Measurements from ENCODE around the gene SYNPO2.

The SYNPO2 gene

DNA sequence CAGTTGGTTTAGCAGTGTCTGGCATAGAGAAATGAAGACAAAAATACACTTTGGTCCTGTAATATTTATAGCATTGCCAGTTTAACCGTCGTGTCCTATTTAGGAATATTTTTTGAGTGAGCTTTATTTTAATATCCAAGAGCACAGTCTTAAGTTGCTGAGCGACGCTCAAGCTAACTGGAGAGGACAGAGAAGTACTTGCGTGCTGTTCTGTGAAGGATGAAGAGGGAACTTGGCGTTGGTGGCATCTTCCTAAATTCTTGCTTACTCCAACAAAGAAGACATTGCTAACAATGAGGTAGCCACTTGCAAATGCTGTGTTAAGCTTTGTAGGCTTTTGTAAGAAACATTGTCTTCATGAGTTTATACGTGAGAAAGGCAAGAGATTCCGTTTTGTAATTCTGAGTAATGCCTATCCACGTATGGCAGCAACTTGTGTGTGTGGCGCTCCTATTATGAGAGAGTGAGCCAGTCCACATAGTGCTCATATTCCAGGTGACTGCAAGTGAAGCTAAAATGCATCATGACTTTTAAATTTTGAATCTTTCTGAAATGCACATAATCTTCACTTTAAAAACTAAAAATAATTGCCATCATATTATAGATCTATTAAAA is 50.6 kb downstream of the SYNPO2 start:
- no peak for DNase-seq (ENCODE audit: low spot score)

DNA sequence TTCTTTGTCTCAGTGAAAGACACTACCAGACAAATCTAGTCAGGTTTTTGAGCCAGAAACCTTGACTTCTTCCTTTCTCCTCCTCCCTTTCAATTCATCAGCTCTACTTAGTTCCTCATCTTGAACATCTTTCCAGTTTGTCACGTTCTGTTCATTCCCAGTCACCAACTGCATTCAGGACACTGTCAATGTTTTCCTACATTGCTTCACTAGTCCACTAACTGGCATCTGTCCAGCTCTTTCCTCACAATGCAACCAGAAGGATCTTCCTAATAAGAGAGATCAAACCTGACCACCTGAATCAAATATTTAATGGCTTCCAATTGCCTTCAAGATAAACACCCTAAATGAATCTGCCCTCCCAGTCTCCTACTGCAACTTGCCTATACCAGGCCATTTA is 52.5 kb downstream of the SYNPO2 start:
- no peak for DNase-seq (ENCODE audit: low spot score)

DNA sequence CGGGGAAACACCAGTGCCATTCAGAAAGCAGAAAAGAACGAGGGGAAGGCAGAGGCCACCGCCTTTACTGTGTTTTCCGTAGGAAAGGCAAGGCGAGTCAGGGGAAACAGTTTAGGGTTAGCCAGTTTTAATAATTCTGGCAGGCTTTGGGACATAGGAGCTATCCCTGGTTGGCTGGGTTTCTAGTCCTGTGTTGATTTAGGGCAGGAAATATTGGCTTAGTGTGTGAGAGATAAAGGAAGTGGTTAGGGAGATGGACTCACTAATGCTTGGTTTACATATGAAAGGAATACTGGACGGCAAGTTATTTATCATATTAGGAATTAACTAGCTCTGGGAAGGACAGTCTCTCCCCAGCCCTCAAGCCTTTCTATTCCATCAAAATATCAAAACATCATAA is 53.1 kb downstream of the SYNPO2 start:
- DNase-seq (ENCODE audit: low spot score), result no peak

DNA sequence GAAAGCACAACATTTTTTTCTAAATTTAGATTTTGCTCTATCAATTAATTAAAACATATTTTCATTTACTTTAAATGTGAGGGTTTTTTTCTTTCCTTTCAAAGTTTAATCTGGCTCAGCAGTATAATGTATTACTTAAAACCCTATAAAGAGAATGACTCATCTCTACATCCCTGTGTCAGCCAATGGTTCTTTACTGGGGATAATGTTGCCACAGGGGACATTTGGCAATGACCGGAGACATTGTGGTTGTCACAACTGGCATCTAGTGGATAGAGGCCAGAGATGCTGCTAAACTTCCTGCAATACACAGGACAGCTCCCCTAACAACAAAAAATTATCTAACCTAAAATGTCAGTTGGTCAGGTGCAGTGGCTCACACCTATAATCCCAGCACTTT is 53.8 kb downstream of the SYNPO2 start:
- DNase-seq (ENCODE audit: low spot score), result no peak

DNA sequence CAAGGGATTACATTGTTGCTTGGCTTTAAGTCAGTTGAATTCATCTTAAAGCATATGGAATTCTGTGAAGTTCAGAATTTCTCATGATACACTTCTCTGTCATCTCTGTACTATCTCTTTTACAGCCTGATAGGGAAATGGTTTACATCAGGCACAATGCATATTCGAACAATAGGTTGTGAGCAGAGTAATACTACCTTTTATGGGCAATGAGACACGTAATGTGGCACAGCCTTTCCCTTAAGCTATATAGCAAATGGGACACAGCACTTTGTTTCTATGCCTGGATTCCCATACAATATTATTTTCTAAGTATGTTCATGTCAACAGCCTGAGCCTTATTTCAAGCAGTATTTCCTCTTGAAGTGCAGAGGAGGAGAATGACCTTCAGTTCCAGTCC is 58.4 kb downstream of the SYNPO2 start:
- no peak for DNase-seq (ENCODE audit: low spot score)

DNA sequence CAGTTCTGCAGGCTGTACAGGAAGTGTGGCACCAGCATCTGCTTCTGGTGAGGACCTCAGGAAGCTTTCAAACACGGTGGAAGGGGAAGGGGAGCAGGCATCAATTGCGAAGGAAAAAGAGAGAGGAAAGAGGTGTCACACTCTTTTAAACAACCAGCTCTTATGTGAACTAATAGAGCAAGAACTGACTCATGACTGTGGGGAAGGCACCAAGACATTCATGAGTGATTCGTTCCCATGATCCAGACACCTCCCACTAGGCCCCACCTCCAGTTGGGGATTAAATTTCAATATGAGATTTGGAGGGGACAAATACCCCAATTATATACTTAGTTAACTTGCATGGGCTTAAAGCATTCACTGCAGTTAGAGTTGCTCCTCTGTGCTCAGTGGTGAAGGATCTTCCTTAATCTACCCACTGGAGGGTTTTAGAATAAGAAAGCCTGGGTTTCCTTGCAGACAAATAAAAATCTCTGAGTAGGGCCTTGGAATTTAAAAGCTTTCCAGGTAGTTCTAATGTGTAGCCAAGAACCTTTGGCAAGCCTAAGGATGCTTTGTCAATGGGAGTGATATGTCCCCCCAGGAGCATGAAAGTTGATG is 60.0 kb downstream of the SYNPO2 start:
- DNase-seq (ENCODE audit: low spot score), result no peak

DNA sequence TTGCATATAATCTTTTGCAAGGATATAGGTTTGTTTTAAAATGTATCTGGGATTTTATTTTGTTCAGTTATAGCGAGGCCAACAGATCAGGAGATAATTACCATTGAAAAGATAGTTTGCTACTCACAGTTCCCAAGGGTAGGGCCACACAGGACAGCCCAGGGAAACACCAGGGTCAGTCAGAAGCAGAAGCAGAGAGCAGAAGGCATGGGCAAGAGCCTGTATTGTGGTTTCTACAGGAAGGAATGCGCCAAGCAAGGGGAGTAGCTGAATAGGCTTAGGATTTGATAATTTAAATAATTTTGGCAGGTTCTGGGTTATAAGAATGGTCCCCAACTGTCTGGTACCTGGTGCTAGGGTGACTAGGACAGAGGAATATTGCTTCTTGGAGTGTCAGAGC is 61.6 kb downstream of the SYNPO2 start:
- DNase-seq (ENCODE audit: low spot score), result no peak

DNA sequence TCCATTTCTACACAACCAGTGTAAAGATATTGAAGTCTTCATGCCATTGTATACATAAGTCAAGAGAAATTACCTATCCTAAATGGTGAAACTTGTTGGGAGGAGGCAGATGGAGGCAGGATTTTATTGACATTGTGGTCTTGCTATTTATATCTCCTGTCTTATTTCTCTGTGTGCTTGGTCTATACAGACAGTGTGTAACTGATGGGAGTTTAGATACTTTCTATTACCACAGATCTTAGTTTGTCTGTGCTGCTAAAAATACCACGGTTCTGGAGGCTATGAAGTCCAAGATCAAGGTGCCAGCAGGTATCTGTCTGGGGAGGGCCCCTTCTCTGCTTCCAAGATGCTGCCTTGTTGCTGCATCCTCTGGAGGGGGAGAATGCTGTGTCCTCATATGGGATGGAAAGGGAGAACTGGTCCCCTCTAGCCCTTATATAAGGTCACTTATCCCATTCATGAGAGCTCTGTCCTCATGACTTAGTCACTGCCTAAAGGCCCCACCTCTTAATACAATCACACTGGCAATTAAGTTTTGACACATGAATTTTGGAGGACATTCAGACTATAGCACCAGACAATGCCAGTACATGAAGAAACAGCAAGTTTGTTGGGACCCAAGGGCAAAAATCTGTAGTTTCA is 62.4 kb downstream of the SYNPO2 start:
- DNase-seq (ENCODE audit: low spot score), result no peak

DNA sequence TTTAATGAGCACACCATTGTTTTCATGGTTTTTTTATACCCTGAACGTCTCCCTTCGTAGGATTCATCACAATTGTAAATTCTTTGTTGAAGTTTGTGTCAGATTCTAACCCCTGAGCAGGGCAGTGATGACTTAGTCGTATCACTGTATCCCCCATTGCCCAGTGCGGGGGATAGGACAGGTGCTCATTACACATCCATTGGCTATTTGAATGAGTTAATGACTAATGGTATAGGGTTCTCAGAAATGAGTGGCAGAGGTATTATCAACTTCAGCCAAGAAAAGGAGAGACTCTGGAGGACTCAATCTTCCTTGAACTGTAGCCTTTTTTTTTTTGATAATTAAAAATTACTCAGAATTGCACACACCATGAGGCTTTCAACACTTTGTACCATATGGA is 64.6 kb downstream of the SYNPO2 start:
- no peak for DNase-seq (ENCODE audit: low spot score)

DNA sequence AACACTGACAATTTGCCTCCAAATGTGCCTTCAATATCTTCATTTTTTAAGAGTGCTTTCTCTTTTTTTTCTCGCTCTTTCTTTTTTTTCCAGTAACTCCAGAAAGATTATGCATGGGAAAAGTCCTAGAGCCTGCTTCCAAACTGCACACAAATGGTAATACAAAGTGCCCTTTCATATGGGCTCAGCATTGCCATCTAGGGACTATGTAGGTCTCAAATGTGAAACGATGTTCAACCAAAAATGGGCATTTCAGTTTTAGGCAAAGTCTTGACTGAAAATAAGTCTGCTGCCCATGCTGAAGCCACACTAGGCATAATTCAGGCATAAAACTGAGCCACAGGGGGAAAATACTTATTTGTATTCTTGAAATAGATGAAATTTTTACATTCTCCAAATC is 65.6 kb downstream of the SYNPO2 start:
- DNase-seq (ENCODE audit: low spot score), result no peak

DNA sequence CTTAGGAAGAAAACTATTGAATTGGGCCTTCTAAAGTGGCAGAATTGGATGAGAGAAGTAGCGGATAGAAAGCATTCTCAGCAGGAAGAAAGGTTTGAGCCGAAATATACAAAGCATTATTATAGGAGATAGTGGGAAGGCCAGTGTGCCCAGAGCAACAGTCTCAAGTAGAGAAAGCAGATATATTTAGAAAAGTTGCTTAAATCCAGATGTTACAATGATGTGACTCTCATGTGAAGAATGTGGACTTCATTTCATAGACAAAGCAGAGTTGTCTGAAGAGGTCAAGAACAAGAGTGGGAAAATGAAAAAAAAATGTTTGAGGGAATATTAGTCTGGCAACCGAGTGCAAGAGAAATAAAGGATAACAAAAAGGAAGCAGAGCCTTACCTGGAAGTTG is 66.9 kb downstream of the SYNPO2 start:
- no peak for DNase-seq (ENCODE audit: low spot score)

DNA sequence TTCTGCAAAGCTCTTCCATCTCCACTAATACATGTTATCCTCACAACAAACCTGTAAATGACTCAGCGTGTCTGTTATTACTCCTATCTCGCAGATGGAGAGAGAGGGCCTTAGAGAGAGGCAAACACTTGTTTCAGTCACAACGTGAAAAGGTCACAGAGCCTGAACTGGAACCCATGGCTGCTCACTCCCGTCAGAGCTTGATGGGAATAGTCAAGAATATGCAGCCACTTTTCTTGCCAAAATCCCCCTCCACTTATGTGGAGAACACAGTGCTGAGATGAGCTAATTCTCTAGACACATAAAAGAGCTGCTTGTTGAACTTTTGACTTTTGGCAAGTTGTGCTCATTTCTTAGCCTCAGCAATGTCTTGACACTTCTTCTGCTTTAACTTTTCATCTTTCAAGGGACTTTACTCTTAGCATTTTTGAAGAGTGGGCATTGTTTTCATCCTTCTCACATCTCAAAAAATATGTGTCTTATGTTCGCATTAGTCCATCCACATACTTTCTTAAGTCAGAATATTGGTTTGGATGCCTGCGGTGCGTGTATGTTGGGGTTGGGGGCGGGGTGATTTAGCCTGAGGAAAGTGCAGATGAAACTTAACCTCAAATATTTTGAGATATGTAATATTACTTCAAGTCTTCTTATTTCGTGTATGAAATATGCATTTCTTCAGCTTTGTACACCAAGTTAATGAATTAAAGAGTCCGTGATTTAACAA is 69.2 kb downstream of the SYNPO2 start:
- no peak for DNase-seq (ENCODE audit: low spot score)

DNA sequence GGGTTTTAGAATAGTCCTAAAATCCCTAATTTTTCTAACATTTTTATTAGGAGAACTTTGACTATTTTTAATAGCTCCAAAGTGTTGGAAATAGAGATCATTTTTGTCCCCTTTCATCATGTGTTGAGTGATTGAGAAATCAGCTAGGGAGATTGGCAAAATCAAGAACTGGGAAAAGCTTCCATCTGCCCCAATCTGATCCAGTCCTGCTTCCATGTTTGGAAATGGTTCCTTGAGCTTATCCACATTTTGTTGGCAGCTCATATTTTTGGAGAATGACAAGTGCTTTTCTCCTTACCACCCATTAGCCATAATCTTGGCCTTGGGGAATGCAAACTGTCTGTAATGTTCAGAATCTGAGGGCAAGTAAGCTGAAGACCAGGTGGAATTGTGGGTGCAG is 73.9 kb downstream of the SYNPO2 start:
- DNase-seq (ENCODE audit: low spot score), result no peak

DNA sequence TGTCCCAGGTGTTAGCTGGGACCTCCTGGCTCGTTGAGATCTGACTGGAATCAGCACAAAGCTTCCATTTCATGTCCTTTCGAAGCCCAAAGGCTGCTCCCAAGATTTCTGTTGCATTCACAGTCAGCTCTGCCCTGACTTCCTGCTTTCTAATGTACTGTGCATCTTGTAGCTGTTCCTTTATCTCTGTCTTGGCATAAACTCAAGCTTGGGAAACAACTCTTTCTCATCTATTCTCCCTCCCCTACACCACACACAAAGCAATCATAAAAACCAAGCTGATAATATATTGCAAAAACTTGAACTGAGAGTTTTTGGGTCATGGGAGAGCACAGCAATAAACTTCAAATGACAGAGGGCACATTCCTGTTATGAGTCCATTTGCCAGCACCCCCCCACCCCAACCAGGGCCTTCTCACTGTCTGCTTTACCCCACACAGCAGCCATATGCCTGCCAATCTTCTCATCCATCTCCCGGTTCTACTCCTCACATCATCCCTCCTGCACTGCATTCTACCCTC is 76.3 kb downstream of the SYNPO2 start:
- no peak for DNase-seq (ENCODE audit: low spot score)

DNA sequence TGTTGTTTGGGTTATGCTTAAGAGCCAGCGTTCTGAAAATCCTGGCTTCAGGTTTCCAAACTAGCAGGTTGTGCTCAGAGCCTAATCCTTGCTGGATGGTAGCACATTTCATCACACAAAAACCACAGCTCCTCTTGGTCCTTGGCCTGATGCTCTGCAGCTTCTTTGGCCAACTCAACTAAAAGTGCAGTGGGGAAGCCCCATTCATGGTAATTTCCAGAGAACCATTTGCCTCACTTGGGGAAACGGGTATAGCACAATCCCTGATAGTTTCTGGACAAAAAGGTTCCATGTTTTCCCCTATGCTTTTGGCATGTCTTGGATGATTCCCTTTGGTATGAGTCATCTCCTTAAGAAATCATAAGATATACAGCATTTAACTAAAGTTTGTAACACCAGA is 78.7 kb downstream of the SYNPO2 start:
- no peak for DNase-seq (ENCODE audit: low spot score)

DNA sequence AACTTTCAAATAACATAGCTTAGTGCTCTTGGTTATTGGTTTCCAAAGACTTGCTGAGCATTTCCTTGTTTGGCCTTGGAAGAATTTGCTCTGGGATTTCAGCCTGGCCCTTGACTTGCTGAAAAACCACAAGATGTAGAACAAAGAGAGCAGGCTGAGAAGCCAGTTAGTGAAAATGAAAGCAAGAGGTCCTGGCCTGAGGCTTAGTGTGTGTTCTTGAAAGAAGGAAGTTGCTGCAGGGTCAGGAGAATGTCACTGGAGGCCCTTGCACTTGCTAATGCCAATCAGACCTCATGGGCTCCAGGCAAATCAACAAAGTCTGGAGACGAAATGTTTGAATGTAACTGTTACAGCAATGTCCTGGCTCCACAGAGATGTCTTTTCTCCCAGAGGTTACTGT is 79.4 kb downstream of the SYNPO2 start:
- no peak for DNase-seq (ENCODE audit: low spot score)

DNA sequence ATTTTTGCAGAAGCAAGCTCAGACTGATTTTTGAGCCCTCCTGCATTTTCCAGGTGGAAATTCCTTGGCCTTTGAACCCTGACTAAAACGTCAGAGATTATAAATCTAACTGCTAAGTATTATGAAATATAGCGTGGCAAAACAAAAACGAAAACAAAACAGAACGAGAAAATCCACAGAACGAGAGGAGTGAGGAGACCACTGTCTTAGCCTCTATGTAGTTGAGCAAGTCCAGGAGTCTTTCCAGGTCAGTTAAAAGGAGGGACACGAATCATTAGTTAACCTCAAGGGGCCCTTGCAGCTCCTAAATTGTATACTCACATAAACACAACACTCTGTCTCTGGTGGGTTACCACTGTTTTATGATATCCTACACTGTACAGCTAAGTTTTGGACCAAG is 80.2 kb downstream of the SYNPO2 start:
- DNase-seq (ENCODE audit: low spot score), result no peak

DNA sequence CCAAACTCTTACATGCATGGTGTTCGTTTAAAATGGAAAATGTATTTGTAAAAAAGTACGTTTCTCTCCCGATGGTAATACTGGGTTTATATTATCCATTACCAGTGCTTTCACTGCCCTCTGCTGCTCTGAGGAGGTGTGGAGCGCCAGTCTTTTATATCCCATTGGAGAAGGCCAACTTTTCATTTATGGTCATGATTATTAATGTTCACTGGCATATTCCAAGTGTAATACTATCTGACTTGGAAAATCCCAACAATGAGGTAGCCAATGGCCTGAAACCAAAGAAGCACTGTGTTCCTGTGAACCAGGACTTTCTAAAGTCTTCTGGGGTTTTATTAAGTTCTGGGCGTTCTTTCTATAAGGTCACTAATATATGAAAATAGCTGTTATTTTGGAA is 80.7 kb downstream of the SYNPO2 start:
- DNase-seq (ENCODE audit: low spot score), result no peak

DNA sequence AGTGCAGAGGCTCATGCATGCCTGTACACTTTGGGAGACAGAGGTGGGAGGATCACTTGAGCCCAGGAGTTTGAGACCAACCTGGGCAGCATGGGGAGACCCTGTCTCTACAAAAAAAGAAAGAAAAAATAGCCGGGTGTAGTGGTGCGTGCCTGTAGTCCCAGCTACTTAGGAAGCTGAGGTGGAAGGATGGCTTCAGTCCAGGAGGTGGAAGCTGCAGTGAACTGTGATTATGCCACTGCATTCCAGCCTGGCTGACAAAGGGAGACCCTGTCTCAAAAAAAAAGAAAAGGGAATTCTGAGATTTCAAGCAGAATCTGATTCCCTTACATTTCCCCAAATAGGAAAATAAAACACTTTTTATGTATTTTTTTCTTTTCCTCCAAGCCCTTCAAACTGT is 83.5 kb downstream of the SYNPO2 start:
- no peak for DNase-seq (ENCODE audit: low spot score)

DNA sequence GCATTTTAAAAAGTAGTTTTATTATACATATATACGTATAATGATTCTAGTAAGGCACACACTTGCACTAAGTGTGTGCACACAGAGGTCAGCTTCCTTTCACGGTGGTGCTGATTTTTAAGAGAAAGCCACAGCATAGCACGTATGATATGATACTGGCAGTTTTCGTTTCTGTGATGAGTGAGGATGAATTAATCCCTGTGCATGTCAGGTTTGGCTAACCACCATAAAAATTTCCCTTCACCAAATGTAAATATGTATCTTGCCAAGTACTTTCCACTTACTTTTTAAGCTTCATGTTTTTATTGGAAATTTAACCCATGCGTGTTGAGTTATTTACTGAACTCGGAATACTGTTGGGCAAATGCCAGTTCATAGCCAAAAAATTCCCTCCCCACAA is 84.6 kb downstream of the SYNPO2 start:
- DNase-seq (ENCODE audit: low spot score), result no peak

DNA sequence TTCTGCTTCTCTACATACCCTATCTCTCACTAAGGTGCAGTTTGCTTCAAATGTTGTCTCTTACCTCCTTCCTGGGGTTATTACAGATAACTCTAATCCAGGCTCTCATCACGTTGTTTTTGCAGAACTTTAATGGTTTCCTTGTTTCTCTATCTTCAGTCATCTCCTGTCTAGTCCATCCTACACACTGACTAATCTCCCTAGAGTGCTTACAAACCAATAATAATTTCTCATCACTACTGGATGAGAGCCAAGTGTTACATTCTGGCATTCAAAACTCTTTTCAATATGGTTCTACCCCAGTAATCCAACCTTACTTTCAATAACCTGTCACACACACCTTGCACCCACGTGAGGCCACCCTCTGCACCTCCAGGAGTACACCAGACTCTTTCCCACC is 86.1 kb downstream of the SYNPO2 start:
- peak; percentile 36 for DNase-seq (ENCODE audit: low spot score)

DNA sequence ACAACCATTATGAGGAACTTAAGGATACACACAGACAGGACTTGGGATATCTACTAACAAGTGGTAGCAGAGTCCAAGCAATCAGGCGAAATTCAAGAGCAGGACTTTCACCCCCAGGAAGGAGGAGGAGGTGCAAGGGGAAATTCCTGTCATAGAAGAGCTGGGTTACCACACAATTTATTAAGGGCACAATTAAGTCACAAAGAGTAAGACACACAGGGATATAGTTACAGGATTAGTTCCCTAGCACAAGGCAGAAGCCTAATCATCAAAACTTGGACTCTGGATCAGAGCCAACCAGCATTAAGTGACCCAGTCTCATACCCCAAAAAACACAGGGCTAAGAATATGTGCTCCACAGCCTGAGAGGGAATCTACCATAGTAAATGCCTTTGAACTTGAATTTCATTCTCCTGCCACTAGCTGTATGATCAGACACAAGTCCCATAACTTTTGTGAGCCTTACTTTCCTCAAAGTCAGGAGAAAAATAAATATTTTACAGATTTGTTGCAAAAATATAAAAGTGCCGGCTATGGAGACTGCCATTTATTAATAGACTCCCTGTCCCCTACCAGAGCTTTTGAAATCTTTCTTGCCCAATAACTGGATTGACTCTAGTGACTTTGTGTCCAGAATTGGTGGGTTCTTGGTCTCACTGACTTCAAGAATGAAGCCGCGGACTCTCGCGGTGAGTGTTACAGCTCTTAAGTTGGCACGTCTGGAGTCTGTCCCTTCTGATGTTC is 87.0 kb downstream of the SYNPO2 start:
- no peak for DNase-seq (ENCODE audit: low spot score)

Measured in hepatic stellate cell (primary cell).